Mucosa of rectum (tissue), 2 donors: ENCODE results near the gene IL1R1.

ENCODE experiments used
- H3K27ac ChIP-seq, 2 donors: one replicate each; pipeline ENCODE4 v1.7.0; 2013; ENCODE audit warnings: inconsistent platforms in 2 of 2, low read depth in 2 of 2, low read length in 2 of 2
- H3K27me3 ChIP-seq, 2 donors: one replicate each; pipeline ENCODE4 v1.7.0; 2013; ENCODE audit warnings: low read length in 2 of 2; ENCODE audit not compliant: control insufficient read depth in 2 of 2, insufficient read depth in 2 of 2
- H3K36me3 ChIP-seq, 2 donors: one replicate each; pipeline ENCODE4 v1.7.0; 2013; ENCODE audit warnings: low read length in 2 of 2; ENCODE audit not compliant: control insufficient read depth in 2 of 2, insufficient read depth in 2 of 2
- H3K4me1 ChIP-seq, 2 donors: one replicate each; pipeline ENCODE4 v1.7.0; 2013; ENCODE audit warnings: low read length in 2 of 2, mild to moderate bottlenecking in 1 of 2; ENCODE audit not compliant: control insufficient read depth in 2 of 2, insufficient read depth in 2 of 2
- H3K4me3 ChIP-seq, 2 donors: one replicate each; pipeline ENCODE4 v1.7.0; 2013; ENCODE audit warnings: low read length in 2 of 2
- H3K9ac ChIP-seq, 2 donors: one replicate each; pipeline ENCODE4 v1.7.0; 2013; ENCODE audit warnings: low read length in 2 of 2, low read depth in 1 of 2, mild to moderate bottlenecking in 1 of 2
- H3K9me3 ChIP-seq, 2 donors: one replicate each; pipeline ENCODE4 v1.7.0; 2013; ENCODE audit warnings: low read length in 2 of 2; ENCODE audit not compliant: control insufficient read depth in 2 of 2
- donor health status: healthy.
- donor health status: Normal muscosa, but diverticular disease.

Gene IL1R1

DNA sequence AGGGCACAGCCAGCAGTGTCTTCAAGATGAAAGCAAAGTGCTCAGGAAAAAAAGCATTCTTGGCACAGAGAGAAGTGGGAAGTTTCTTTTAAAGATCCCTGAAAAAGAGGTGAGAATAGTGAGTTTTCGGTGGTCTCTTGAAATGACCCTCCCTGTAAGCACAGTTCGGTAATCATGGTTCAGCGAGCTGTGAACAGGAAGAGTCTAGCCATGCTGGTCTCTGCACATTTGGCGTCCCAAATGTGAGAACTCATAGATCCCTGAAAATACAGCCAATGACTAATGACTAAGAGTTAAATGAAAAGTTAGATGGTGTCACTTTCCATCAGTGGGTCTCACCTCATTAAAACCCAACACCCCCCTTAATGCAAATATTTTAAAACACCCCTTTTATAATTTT lies 3.4 kb downstream of the IL1R1 start:
- peaks cover 3 to 5% of the 10 kb centered on the region in 2 donors for H3K4me1 ChIP-seq
- H3K9me3 ChIP-seq: peaks cover 0 to 9% of the 10 kb centered on the region in 2 donors
- H3K27me3 ChIP-seq: no peaks in the 10 kb centered on the region
- H3K4me3 ChIP-seq: no peak overlapping the region
- H3K36me3 ChIP-seq: no peaks in the 10 kb centered on the region
- H3K27ac ChIP-seq: no peak overlapping the region
- H3K9ac ChIP-seq: no peak overlapping the region

DNA sequence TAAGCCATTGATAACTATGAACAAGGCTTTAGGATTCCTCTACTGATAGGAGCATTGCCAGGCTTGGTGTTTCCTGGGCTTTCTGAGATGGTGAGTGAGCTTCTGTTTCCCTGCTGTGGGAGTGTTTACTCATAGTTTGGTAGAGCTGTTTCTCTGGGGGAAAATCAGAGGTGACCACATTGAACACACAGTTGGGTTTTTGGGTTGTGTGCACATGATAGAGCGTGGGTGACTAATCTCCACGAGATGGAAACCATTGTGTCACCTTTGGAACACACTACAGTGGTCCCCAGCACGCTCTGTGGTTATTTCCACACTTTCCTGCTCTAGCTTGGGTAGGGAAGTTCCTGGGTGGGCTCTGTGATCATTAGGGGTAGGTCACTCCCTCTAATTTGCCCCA lies 5.4 kb downstream of the IL1R1 start:
- H3K9ac ChIP-seq: no peak overlapping the region
- H3K27me3 ChIP-seq: no peaks in the 10 kb centered on the region
- peaks cover 0 to 9% of the 10 kb centered on the region in 2 donors for H3K9me3 ChIP-seq
- no peak overlapping the region for H3K4me3 ChIP-seq
- H3K27ac ChIP-seq: no peak overlapping the region
- peaks cover under 1 to 2% of the 10 kb centered on the region in 2 donors for H3K4me1 ChIP-seq
- no peaks in the 10 kb centered on the region for H3K36me3 ChIP-seq

DNA sequence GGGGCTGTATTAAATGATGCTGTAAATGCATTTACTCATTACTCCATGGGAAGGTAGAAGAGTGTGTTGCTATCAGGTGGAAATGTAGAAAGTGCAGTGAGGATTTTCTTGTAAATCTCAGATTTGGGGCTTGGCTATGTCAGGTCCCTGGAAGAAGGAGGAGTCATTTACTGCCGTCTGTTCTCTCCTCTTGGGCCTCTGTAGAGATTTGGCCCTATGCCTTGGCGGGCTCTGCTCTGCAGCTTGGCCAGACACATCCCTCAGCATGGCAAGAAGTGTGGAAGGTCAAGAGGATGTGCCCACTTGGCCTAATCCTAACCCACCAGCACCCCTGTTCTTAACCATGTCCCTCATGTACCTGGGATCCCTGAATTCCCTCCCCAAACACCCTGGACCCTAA lies 6.7 kb downstream of the IL1R1 start:
- H3K4me1 ChIP-seq: no peaks in the 10 kb centered on the region
- H3K27ac ChIP-seq: no peak overlapping the region

DNA sequence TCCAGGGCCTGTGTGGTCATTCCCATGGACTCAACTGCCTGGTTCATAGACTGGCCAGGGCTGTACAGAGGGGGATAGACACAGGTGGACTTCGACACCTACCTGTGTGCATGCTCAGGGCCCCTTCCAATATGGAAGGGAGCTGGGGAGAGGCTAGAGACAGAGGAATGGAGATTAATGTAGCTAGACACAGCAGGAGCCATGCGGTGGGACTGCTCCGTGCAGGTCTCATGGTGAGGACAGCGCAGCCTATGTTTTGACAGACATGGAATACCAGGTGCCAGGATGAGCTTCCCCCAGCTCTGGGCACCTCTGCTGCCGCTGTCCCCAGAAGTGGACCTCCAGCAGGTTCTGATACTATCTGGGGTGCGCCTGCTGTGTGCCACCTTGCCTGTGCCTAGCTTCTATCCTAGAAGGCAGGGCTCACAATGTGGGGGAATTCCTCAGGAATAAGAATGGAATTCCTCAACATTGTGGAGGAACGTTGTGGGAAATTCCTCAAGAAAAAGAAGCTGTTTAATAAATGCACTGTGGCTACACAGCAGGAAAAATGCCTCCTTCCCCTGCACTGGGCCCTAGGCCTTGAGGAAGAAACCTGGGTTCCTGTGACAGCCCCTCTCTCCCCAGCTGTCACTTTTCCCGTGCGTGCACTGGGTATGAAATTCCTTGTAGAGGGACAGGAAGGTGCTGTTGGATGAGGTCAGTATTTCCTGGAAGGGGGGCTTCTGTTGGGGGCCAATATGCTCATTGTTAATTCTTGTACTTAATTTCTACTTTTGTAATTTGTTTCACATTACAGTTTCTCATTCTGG lies 7.3 kb downstream of the IL1R1 start:
- Histone ChIP-seq H3K27ac (no peak overlapping the region), H3K27me3 (no peaks in the 10 kb centered on the region), H3K4me1 (no peaks in the 10 kb centered on the region), H3K4me3 (no peak overlapping the region), H3K36me3 (no peaks in the 10 kb centered on the region), H3K9me3 (peaks cover 0 to 8% of the 10 kb centered on the region in 2 donors), H3K9ac (no peak overlapping the region)

More for the DNA sequence above, 6.7 kb downstream of the IL1R1 start:
- no peak overlapping the region for H3K4me3 ChIP-seq
- H3K36me3 ChIP-seq: no peaks in the 10 kb centered on the region
- no peak overlapping the region for H3K9ac ChIP-seq
- H3K9me3 ChIP-seq: peaks cover 0 to 9% of the 10 kb centered on the region in 2 donors
- H3K27me3 ChIP-seq: no peaks in the 10 kb centered on the region

DNA sequence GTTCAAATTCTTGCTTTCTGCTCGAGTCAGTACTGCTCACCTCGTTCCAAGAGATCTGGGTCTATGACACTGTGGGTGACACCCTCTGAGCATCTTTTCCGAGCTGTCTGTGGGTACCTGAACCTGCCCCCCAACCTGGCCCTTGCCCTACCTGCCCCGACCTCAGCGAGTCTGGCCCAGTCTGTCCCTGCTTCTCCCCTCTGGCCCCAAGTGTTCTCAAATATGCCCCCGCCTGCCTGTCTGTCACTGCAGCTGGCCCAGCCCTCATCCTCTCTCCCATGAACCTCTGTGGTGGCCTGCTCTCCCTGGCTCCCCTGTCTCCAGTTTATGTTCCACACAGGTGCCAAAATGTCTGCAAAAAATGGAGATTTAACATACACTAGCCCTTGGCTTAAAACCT lies 11.8 kb downstream of the IL1R1 start:
- H3K4me1 ChIP-seq: no peaks in the 10 kb centered on the region
- H3K27ac ChIP-seq: no peak overlapping the region
- H3K36me3 ChIP-seq: no peaks in the 10 kb centered on the region
- H3K9me3 ChIP-seq: no peaks in the 10 kb centered on the region
- H3K9ac ChIP-seq: no peak overlapping the region
- H3K4me3 ChIP-seq: no peak overlapping the region
- no peaks in the 10 kb centered on the region for H3K27me3 ChIP-seq

DNA sequence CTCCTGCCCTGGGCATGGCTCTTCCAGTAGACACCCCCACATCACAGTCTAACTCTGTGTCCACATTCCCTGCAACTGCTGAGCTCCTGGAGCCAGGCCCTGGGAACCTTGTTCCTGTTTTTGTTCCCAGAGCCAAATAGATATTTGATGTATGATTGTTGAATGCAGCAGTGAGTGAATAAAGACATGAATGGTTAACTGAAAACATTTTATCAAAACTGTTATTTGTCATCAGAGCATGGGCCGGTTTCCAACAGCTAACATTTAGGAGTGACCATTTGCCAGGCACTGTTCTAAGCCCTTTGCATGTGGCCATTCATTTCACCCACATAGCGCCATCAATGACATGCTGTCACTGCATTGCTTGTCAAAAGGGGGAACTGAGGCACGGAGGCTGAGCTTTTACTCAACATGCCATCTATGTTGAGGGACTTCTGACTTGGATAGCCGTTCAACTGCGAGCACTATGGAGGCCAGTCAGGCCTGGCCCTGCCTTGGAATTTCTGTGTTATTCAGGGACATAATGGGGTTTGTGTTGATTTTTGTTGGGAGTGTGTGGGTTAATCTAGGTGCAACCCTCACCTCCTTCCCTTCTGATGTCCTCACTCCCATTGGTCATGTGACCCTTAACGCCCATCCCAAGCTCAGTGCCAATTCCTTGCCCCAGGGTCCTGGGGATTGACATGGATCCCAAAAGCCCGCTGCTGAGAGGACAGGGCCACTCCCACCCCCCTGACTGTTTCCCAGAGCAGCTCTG lies 12.6 kb downstream of the IL1R1 start:
- no peak overlapping the region for H3K4me3 ChIP-seq
- H3K9me3 ChIP-seq: no peaks in the 10 kb centered on the region
- H3K9ac ChIP-seq: no peak overlapping the region
- peak overlapping the region; percentile 32 to 62 for H3K27ac ChIP-seq
- H3K36me3 ChIP-seq: no peaks in the 10 kb centered on the region
- H3K4me1 ChIP-seq: no peaks in the 10 kb centered on the region
- no peaks in the 10 kb centered on the region for H3K27me3 ChIP-seq

DNA sequence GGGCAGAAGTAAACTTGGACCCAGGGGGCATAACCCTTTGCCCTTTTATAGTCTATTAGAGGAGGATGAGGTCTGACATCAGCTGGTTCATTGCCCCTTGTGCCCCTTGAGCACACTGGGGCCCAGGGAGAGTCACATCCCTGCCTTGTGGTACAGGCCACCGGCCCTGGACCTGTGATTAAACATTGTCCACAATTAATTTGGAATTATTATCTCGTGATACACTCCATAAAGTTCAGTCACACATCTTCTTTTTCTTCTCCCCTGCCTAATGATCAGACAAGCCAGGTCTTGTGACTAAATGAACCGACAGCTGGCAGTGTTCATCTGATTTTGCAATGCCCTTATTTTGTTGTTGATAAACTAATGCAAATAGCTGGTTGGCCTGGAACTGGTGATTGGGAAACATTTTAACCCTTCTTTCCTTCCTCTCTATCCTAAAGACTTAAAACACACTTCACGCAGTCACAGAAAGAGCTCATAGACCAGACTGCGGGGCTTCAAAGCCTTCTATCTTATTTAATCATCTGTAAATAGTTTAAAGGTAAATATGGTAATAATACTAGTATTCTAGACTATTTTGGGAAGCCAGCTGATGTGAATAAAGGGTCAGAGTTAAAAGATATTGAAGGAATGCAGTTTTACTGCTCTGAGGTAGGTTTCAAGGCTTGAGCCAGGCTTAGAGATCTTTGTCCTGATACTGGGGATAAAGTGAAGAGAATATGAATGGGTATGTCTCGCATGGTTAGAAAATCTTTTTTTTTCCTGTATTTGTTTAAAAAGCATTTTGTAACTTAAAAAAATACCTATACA lies 13.4 kb downstream of the IL1R1 start:
- Histone ChIP-seq H3K27ac (peak overlapping the region in 1 of 2 donors; percentile 62), H3K27me3 (no peaks in the 10 kb centered on the region), H3K4me1 (no peaks in the 10 kb centered on the region), H3K4me3 (no peak overlapping the region), H3K9me3 (no peaks in the 10 kb centered on the region), H3K36me3 (no peaks in the 10 kb centered on the region), H3K9ac (no peak overlapping the region)

DNA sequence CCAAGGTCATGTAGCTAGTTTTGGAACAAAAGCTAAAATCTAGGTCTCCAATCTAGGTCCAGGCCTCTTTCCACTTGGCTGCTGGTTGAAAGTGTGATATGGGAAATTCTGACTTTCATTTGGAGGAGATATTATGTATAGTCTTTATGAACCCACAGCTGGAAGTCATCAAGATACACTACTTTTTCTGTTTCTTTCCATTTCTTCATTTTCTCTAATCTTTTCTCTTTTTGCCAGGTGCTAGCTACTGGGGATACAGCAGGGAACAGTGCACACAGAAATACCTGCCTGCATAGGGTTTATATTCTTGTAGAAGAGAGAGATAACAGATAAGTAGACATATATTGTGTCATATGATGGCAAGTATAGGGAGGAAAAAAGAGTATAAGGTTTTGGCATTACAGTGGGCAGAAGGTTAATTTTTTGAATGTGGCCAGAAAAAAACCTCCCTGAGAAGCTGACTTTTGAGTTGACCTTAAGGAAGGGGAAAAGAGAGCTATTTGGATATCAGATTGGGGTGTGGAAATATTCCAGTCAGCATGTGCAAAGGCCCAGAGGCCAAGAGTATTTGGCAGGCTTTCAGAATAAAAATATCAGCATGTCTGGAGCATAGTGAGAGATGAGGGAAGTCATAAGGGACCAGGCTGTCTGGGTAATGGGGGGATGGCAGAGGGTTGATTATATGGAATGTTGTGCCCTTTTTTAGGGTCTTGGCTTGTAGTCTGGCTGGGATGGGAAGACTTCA lies 15.6 kb downstream of the IL1R1 start:
- Histone ChIP-seq H3K36me3 (no peaks in the 10 kb centered on the region), H3K4me1 (no peaks in the 10 kb centered on the region)

DNA sequence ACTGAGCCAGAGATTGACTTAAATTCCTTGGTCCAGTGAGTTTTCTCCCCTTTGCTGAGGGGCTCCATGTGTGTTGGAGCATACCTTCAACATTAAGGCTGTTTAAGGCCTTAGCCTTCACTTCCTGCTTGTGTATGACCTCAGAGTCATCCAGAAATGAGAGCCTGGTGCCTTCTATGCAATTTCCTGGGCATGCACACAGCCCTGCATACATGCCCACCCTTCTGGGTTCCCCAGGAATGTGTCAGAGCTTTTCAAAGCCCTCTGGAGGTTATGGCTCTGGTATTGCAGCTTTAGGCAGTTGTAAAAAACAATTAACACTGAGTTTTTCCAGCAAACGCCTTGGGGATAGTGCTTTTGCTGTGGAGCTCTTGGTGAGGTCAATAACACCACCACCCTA lies 16.7 kb downstream of the IL1R1 start:
- Histone ChIP-seq H3K4me1 (no peaks in the 10 kb centered on the region), H3K9me3 (no peaks in the 10 kb centered on the region), H3K9ac (no peak overlapping the region), H3K27me3 (no peaks in the 10 kb centered on the region), H3K36me3 (no peaks in the 10 kb centered on the region), H3K27ac (no peak overlapping the region), H3K4me3 (no peak overlapping the region)

More for the DNA sequence above, 15.6 kb downstream of the IL1R1 start:
- Histone ChIP-seq H3K27me3 (no peaks in the 10 kb centered on the region), H3K9ac (no peak overlapping the region), H3K9me3 (no peaks in the 10 kb centered on the region), H3K27ac (no peak overlapping the region), H3K4me3 (no peak overlapping the region)
